NCI-H146 (cell line): Measurements from ENCODE around the gene TACSTD2.
"Not testable (repeated sequence)": the region's sequence is repeated elsewhere in the genome, so short reads cannot be mapped to it uniquely, and the experiment has no call there.

ENCODE experiments used
- DNase-seq: peaks from one replicate; lab custom pipeline; 2025; lab: John Stamatoyannopoulos, UW

Gene TACSTD2, protein sequence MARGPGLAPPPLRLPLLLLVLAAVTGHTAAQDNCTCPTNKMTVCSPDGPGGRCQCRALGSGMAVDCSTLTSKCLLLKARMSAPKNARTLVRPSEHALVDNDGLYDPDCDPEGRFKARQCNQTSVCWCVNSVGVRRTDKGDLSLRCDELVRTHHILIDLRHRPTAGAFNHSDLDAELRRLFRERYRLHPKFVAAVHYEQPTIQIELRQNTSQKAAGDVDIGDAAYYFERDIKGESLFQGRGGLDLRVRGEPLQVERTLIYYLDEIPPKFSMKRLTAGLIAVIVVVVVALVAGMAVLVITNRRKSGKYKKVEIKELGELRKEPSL

DNA sequence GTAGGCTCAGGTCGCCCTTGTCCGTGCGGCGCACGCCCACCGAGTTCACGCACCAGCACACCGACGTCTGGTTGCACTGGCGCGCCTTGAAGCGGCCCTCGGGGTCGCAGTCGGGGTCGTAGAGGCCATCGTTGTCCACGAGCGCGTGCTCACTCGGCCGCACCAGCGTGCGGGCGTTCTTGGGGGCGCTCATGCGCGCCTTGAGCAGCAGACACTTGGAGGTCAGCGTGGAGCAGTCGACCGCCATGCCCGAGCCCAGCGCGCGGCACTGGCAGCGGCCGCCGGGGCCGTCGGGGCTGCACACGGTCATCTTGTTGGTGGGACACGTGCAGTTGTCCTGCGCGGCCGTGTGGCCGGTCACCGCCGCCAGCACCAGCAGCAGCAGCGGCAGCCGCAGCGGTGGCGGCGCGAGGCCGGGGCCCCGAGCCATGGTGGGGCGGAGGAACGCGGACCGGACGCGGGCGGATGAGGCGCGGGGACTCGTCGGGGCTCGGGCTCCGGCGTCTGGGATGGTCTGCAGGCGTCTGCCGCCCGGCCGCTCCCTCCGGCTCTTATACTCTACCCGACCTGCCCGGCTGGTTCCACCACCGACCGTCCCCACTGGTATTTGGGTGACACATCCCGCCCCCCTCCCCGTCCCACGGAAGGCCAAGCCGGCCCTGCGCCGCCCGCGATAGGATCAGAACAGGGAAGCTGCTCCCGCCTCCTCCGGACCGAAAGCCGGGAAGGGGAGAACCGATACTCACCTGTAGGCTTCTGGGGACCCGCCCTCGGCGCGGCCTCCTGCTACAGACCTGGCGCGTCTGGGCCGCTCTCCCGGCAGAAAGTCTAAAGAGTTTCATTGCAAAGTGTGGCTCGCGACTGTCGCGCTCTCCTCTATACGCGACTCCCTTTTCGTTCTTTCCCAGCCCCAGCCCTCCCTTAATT, at the start of gene TACSTD2:
TACSTD2 (minus strand) TSS at position 526 of the 927 bp plus-strand sequence; CDS start at position 430, 96 bp downstream.
- DNase-seq, result peak; percentile 68

DNA sequence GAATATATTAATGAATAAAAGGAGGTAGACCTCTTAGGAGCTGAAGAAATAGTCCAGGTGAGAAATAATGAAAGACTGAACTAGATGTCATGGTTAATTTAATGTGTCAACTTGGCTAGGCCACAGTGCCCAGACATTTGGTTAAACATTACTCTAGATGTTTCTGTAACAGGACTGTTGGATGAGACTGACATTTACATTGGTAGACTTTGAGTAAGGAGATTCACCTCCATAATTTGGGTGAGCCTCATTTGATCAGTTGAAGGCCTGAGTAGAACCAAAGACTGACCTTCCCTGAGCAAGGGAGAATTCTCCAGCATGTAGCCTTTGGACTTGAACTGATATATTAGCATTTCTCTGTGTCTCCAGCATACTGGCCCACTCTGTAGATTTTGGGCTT, 49.2 kb upstream of the TACSTD2 start:
- no peak for DNase-seq

DNA sequence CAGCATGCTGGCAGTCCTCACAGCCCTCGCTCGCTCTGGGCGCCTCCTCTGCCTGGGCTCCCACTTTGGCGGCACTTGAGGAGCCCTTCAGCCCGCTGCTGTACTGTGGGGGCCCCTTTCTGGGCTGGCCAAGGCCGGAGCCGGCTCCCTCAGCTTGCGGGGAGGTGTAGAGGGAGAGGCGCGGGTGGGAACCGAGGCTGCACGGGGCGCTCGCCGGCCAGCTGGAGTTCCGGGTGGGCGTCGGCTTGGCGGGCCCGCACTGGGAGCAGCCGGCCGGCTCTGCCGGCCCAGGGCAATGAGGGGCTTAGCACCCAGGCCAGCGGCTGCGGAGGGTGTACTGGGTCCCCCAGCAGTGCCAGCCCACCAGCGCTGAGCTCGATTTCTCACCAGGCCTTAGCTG, 46.2 kb upstream of the TACSTD2 start:
- not testable (repeated sequence) for DNase-seq

DNA sequence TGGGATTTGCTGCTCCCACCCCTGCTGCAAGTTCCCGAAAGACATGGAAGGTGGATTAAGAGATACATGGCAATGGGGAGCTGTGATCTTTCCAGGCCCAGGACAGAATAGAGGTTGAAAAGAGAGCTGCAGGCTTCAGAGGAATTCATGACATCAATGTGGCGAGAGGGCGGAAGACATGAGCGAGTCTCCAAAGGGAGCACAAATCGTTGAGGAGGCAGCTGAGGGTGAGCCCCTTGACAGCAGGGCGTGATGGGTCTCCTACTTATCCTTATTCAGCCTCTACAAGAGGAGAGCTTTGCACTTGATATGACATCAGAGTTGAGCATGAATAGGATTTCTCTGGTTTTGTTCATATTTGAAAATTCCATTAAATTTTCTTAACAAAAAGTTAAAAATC, 45.5 kb upstream of the TACSTD2 start:
- DNase-seq, result no peak

DNA sequence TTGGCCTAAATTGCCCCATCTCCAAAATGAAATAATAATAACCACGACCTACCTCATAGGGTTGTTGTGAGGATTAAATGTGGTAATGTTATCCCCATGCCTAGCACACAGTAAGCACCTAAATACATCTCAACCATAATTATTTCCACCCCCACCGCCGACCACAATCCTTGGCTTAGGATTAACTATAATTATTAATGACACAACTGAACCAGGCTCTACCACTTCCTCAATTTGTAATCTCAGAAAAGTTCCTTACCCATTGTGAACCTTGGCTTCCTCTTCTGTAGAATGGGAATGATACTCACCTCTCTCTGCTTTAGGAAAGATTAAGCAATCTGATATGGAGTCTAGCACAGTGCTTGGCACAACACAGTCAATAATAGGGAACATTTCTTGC, 44.3 kb upstream of the TACSTD2 start:
- DNase-seq, result no peak

DNA sequence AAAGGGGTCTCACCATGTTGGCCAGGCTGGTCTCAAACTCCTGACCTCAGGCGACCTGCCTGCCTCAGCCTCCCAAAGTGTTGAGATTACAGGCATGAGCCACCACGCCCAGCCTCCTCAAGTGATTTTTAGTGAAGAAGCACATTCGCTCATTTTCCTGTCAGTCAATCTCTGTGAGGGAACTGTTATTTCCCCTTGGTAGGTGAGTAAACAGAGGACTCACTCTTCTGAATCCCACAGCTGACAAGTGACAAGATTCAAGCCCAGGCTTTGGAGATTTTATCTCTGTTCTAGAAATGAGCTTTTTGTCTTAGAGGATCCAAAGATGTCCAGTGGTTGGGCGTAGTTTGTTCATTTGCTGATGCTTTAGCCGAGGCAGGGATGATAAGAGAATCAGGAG, 43.9 kb upstream of the TACSTD2 start:
- DNase-seq, result peak; percentile 2

DNA sequence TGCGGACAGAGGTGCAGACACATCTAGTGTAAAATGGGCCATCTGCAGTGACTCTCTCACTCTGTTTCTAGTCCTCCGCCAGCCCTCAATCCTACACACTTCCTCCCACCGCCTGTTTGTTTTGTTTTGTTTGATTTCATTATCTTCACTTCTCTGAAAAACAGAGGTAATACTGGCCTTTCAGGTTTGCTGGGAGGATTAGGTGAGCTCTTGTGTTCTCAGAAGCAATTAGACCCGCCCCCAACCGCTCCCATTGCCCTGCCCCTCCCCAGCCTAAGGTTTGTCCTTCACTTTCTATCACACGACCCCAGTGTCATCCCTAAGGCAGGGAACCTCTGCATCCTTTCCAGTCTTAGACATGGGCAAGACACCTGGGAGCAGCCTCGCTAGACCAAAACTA, 43.2 kb upstream of the TACSTD2 start:
- peak; percentile 50 for DNase-seq

DNA sequence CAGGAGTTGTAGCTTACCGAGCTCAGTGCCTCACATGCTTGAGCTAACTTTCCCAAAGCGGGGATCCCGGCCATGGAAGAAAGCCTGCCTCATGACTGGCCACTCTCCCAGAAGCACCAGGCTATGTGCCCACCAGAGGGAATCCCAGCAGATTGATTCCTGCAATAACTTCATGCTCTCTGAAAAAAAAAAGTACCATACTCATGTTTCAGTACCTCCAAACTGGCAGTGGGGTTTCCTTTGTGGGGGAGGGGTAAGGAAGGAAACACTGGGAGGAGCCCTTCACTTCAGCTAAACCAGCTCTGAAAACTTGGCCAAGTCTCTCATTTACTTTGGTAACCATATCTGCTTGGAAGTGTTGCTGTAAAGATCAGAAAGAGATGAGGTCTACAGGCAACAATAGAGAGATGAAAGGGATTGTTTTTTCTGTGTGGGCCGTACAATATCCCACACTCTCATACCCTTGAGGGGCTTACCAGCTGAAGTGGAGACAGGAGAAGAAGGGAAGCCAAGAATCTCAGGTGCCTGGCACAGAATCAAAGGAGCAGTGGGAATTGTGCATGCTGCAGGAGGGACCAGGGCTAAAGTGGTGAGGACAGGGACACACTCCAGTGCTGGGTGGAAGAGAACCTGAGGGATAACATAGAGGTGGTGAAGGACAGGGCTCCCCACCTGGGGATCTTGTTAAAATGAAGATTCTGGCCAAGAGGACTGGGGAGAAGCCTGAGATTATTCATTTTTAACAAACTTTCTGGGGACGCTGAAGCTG, 42.4 kb upstream of the TACSTD2 start:
- DNase-seq, result no peak

DNA sequence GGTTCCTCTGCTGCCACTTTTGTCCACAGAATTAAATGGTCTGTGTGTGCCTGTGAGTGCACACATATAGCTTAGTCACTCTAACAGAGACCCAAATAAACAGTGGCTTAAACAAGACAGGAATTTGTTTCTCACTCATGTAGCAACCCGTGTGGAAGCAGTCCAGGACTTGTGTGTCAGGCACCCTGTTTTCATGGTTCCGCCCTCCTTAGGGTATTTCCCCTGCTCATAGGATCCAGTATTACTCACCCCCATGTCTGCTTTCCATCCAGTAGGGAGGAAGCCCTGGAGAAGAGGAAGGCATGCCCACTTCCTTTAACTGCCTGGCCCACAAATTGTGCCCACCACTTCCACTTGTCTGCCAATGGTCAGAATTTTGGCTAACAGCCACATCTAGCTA, 41.3 kb upstream of the TACSTD2 start:
- DNase-seq, result no peak

DNA sequence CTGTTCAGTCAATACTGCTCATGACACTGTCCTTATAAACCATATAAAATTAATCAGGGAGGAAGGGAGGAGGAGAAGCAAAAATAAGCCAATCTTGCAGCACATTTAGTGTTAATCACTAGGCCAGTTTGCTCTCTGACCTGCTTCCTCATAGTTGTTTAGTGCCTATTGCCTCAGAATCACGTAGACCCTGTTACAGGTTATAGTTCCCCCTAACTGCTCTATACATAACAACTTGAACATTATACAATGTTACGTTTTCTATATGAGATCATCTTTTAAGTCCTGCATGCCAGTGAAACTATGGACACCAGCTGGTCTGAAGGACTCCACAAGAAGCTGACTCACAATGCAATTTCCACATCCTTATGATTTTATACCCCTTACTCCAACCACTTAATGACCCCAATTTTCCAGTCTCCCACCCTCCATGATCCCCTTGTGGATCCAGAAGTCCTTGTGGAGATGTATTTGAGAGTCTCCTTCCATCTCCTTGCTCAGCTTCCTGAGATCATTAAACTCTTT, 34.9 kb upstream of the TACSTD2 start:
- no peak for DNase-seq

DNA sequence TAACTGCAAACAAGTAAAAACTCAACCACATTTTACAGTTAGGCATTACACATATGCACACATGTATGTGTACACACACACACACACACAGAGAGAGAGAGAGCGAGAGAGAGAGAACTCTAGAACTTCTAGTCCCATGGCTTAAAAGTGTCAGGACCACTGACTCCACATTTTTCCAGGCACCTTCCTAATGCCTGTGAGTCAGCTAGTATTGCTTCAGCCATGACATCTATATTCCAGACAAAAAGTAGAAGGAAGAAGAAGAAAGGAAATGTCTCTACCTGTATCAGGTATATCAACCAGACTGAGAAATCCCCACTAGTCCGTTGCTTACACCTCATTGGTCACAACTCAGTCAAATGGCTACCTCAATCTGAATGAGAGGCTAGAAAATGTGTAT, 31.9 kb upstream of the TACSTD2 start:
- DNase-seq, result no peak

DNA sequence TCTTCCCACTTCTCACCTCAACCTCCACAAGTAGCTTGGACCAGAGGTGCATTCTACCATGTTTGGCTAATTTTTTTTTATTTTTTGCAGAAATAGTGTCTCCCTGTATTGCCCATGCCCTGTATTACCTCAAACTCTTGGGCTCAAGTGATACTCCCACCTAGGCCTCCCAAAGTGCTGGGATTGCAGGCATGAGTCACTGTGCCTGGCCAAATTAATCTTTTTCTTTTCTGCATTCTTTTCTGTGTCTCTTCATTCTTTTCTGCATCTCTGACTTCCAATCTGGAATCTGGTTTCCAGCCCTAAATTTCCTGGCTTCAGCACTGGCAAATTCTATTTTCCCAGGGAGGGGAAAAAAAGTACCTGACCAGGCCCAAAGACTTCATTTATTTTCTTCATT, 31.2 kb upstream of the TACSTD2 start:
- no peak for DNase-seq

DNA sequence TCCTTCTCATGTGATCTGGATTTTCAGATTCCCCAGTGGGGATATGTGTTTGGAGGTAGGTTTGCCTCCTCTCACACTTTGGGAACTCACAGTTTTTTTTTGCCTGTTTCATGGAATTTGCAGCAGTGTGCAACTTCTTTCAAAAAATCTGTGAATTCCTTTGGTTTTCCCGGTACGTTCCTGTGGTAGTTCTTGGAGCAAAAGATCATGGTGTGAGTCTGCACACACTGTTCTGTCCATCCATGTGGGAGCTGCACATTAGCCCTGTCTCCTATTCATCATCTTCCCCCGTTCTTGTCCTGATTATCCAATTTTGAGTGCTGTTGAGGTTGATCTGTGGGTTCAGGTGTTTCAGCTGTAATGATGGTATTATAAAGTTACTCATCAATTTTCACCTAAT, 30.3 kb upstream of the TACSTD2 start:
- no peak for DNase-seq

DNA sequence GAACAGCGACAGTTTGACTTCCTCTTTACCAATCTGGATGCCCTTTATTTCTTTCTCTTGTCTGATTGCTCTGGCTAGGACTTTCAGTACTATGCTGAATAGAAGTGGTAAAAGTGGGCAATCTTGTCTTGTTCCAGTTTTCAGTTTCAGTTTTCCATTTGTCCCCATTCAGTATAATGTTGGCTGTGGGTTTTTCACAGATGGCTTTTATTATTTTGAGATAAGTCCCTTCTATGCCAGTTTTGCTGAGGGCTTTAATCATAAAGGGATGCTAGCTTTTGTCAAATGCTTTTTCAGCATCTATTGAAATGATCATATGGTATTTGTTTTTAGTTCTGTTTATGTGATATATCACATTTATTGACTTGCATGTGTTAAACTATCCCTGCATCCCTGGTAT, 24.9 kb upstream of the TACSTD2 start:
- DNase-seq, result not testable (repeated sequence)

DNA sequence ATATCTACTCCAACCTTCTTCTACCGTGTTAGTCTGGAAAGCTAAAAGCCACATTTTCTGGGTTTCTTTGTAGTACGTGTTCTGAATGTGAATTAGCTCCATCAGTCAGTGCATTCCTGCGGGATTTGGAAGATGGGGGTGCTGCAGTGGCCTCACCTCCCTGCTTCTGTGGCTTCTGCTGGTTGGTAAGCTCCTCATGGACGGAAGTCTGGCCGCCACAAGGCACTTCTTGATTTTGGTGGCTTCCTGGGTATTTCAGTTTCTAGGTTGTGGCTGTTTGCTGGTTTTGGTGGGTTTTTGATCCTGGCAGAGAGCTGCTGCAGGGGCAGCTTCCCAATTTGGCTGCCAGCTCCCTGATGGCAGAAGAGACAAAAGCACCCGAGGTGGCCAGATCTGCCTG, 20.9 kb upstream of the TACSTD2 start:
- no peak for DNase-seq

DNA sequence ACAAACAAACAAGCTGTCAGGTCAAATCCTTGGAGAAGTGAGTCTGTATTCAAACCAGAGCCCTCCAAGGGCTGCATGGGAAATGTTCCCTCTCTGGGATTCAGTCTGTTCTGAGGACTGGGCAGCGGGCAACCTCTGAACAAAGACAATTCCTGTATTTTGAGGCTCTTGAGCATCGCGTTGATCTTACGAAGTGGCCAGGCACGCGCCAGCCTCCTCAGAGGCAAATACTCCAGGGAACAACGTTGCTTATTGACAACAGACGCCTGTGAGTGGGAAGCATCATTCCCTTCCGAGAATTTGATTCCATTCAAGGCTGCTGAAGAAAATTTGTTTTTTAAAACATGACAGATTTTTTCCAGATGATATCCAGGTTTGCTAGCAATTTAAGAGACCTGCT, 20.0 kb upstream of the TACSTD2 start:
- DNase-seq, result no peak

DNA sequence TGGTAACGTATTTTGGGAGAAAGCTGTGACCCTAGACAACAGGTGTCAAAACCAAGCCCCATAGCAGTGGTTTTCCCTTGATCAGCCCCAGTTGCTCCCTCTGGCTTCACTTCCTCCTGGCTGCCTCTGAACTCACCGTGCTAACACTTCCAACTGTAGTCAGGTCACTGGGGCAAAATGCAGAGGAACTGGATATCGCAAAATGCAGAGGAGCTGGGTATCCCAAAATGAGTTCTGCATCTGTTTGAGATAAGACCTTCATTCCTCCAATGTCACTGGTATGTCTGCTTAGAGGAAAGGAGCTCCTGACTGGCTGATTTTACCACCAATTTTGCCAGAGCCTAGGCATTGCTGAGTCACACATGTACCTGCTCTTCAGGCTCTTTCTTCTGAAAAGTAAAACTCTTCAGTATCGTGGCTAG, 19.6 kb upstream of the TACSTD2 start:
- no peak for DNase-seq

DNA sequence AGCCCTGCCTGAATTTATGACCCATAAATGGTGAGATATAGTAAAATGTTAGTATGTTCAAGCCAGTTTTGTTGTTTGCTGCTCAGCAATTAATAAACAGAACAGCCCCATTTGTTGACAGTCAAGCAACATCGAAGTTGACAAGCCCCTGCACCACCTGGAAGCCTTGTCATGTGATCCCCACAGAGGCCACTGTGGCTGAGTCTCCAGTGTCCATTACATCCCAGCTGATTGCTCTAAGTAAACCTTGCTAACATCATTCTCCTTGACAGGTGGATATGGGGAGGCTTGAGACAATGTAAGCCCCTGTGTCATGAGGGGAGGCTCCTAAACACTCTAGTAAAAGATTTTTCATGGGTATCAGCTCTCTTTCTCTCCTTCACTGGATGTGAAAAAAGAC, 17.5 kb upstream of the TACSTD2 start:
- DNase-seq, result no peak

DNA sequence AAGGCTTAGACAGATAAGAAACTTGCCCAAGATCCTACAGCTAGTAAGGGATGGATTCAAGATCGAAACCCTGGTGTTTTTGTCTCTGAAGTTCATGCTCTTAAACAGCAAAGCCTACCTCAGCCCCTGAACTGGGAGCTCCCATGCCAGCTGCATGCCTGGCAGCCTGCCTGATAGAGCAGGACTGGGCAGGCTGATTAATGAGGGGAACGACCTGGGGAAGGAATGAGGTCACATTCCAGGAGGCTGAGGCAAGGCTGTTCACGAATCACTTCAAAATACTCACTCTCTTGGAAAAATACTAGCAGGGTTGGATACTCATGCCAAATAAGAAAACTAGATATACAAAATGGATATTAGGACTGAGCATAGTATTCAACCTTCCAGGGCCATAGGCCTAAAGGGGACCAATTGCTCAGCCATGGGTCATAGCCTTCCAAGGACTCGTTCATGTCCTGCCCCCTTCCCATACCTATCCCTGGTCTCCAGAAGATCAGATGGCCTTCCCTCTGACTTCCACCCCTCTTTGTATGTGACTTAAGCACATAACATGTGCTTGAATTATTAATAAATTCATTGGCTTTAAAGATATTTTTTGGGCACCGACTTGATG, 15.6 kb upstream of the TACSTD2 start:
- DNase-seq, result no peak

DNA sequence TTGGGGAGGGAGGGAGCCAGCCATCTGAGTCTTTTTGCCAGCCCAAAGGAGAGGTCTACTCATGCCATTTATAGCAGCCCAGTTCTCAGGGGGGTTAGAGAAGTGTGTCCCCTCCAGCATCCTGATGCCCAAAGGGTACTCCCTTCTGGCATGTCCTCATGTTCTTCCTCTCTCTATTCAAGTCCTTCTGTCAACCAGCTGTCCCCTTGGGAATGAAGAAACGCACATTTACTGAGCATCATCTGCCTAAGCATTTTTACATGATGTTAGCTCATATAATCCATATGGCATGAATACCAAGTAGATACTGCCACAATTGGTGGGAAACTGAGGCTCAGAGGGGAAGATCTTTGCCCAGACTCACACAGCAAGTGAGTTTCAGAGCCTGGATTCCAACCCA, 14.8 kb upstream of the TACSTD2 start:
- DNase-seq, result no peak

DNA sequence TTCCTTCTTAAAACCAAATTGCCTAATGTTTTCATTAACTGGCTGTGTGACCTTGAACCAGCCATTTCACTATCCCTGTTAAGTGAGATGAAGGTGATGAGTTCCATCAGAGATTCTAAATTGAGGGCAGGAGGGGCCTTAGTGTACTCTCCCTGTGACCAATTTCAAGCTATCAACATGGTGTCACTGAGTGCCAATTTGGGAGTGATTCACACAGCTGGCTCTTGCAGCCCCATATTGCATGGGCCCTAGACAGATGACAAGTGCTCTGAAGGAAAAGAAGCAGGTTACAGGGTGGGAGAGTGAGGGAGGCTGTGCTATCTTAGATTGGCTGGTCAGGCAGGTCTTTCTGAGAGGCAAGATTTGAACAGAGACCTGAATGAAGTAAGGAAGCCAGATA, 13.0 kb upstream of the TACSTD2 start:
- DNase-seq, result no peak

DNA sequence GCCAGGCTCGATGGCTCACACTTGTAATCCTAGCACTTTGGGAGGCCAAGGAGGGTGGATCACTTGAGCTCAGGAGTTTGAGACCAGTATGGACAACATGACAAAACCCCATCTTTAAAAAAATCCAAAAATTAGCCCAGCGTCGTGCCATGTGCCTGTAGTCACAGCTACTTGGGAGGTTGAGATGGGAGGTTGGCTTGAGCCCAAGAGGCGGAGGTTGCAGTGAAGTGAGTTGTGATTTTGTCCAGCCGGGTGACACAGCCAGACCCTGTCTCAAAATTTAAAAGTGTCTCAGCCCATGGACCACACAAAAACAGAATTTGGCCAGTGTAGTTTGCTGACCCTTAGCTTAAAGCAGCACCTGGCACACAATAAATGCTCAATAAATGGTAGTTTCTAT, 11.3 kb upstream of the TACSTD2 start:
- DNase-seq, result no peak
